Mononuclear cell (primary cell): ENCODE results near the gene CKAP4. TPM values are rescaled to one million over a fixed set of nuclear protein-coding genes. Genes with fewer than 3 reads are reported as not detected.

Experiments
- H3K27me3 ChIP-seq: 2 replicates; pipeline ENCODE4 v1.6.0; 2011; ENCODE audit warnings: low read length, control low read depth; ENCODE audit not compliant: insufficient read depth
- H3K4me1 ChIP-seq: 2 replicates; pipeline ENCODE4 v1.5.1; 2011; ENCODE audit warnings: mild to moderate bottlenecking, low read length, control low read depth; ENCODE audit not compliant: insufficient read depth
- H3K4me3 ChIP-seq: 2 replicates; pipeline ENCODE4 v1.5.1; 2011; ENCODE audit warnings: mild to moderate bottlenecking, low read length, moderate library complexity
- H3K9me3 ChIP-seq: 2 replicates; pipeline ENCODE4 v1.5.1; 2011; ENCODE audit warnings: low read depth, mild to moderate bottlenecking, control low read depth, low read length
- total RNA-seq: library from RNA; depleted of rRNA; stranded (reverse); fragments of >200 nt; gene quantifications from one replicate; pipeline ENCODE4 v1.2.3, GENCODE V29; 2012

Gene CKAP4
- total RNA-seq, 1 donor = 40.4 TPM

GRCh38 chr12:106238146-106238545, 9.7 kb downstream of the CKAP4 start:
- H3K4me3 ChIP-seq = no peak overlapping the region
- H3K9me3 ChIP-seq = no peaks in the 10 kb centered on the region
- peaks cover 18% of the 10 kb centered on the region for H3K4me1 ChIP-seq
- H3K27me3 ChIP-seq = no peaks in the 10 kb centered on the region

- H3K27me3 ChIP-seq = no peaks in the 10 kb centered on the region
- peaks cover 13% of the 10 kb centered on the region for H3K4me1 ChIP-seq
- H3K9me3 ChIP-seq = no peaks in the 10 kb centered on the region
- no peak overlapping the region for H3K4me3 ChIP-seq
These were observed 12.1 kb downstream of the CKAP4 start for GRCh38 chr12:106235770-106236169.

- peaks cover 16% of the 10 kb centered on the region for H3K4me1 ChIP-seq
- H3K27me3 ChIP-seq = no peaks in the 10 kb centered on the region
- no peak overlapping the region for H3K4me3 ChIP-seq
- no peaks in the 10 kb centered on the region for H3K9me3 ChIP-seq
These were observed 13.4 kb downstream of the CKAP4 start for GRCh38 chr12:106234449-106234848.

GRCh38 chr12:106233011-106233410, 14.8 kb downstream of the CKAP4 start:
- no peaks in the 10 kb centered on the region for H3K9me3 ChIP-seq
- H3K4me3 ChIP-seq = no peak overlapping the region
- H3K27me3 ChIP-seq = no peaks in the 10 kb centered on the region
- peaks cover 27% of the 10 kb centered on the region for H3K4me1 ChIP-seq

- Histone ChIP-seq H3K27me3 (no peaks in the 10 kb centered on the region), H3K4me1 (peaks cover 27% of the 10 kb centered on the region), H3K9me3 (no peaks in the 10 kb centered on the region)
These were observed 18.7 kb downstream of the CKAP4 start for GRCh38 chr12:106229036-106229591.

GRCh38 chr12:106228320-106228710, 19.5 kb downstream of the CKAP4 start:
- Histone ChIP-seq H3K4me3 (no peak overlapping the region), H3K9me3 (no peaks in the 10 kb centered on the region), H3K4me1 (peaks cover 27% of the 10 kb centered on the region), H3K27me3 (no peaks in the 10 kb centered on the region)

More at GRCh38 chr12:106229036-106229591, 18.7 kb downstream of the CKAP4 start:
- no peak overlapping the region for H3K4me3 ChIP-seq

GRCh38 chr12:106227641-106228319, 20.0 kb downstream of the CKAP4 start:
- no peak overlapping the region for H3K4me3 ChIP-seq
- H3K27me3 ChIP-seq = no peaks in the 10 kb centered on the region
- H3K4me1 ChIP-seq = peaks cover 27% of the 10 kb centered on the region
- H3K9me3 ChIP-seq = no peaks in the 10 kb centered on the region

- H3K4me1 ChIP-seq = peaks cover 27% of the 10 kb centered on the region
- H3K4me3 ChIP-seq = no peak overlapping the region
- H3K9me3 ChIP-seq = no peaks in the 10 kb centered on the region
- no peaks in the 10 kb centered on the region for H3K27me3 ChIP-seq
These were observed 20.8 kb downstream of the CKAP4 start for GRCh38 chr12:106226884-106227640.

- Histone ChIP-seq H3K27me3 (peaks cover 11% of the 10 kb centered on the region), H3K4me1 (peaks cover 25% of the 10 kb centered on the region), H3K4me3 (no peak overlapping the region), H3K9me3 (no peaks in the 10 kb centered on the region)
These were observed 23.5 kb downstream of the CKAP4 start for GRCh38 chr12:106224355-106224706.

GRCh38 chr12:106223485-106224354, 24.1 kb downstream of the CKAP4 start:
- peaks cover 21% of the 10 kb centered on the region for H3K4me1 ChIP-seq
- H3K4me3 ChIP-seq = no peak overlapping the region
- H3K9me3 ChIP-seq = no peaks in the 10 kb centered on the region
- H3K27me3 ChIP-seq = peaks cover 15% of the 10 kb centered on the region

GRCh38 chr12:106220536-106220935, 27.3 kb downstream of the CKAP4 start:
- no peaks in the 10 kb centered on the region for H3K9me3 ChIP-seq
- H3K4me3 ChIP-seq = no peak overlapping the region

GRCh38 chr12:106219043-106219442, 28.8 kb downstream of the CKAP4 start:
- Histone ChIP-seq H3K9me3 (no peaks in the 10 kb centered on the region), H3K4me1 (peaks cover 3% of the 10 kb centered on the region), H3K27me3 (peaks cover 24% of the 10 kb centered on the region), H3K4me3 (no peak overlapping the region)

More at GRCh38 chr12:106220536-106220935, 27.3 kb downstream of the CKAP4 start:
- Histone ChIP-seq H3K27me3 (peaks cover 24% of the 10 kb centered on the region), H3K4me1 (peaks cover 3% of the 10 kb centered on the region)

GRCh38 chr12:106217706-106218105, 30.1 kb downstream of the CKAP4 start:
- Histone ChIP-seq H3K4me1 (peaks cover 3% of the 10 kb centered on the region), H3K9me3 (no peaks in the 10 kb centered on the region), H3K4me3 (no peak overlapping the region), H3K27me3 (peaks cover 24% of the 10 kb centered on the region)

- no peaks in the 10 kb centered on the region for H3K4me1 ChIP-seq
- no peaks in the 10 kb centered on the region for H3K9me3 ChIP-seq
These were observed 33.2 kb downstream of the CKAP4 start for GRCh38 chr12:106214571-106214970.

GRCh38 chr12:106213662-106214061, 34.2 kb downstream of the CKAP4 start:
- Histone ChIP-seq H3K27me3 (peaks cover 9% of the 10 kb centered on the region), H3K4me1 (no peaks in the 10 kb centered on the region), H3K9me3 (no peaks in the 10 kb centered on the region), H3K4me3 (no peak overlapping the region)

More at GRCh38 chr12:106214571-106214970, 33.2 kb downstream of the CKAP4 start:
- H3K4me3 ChIP-seq = no peak overlapping the region
- H3K27me3 ChIP-seq = peaks cover 15% of the 10 kb centered on the region
